ENCODE results near the gene MT1E.
"Not testable (repeated sequence)": the region's sequence is repeated elsewhere in the genome, so short reads cannot be mapped to it uniquely, and the experiment has no call there.

MT1E gene

GRCh38 chr16:56647641-56648431 lies 22.3 kb downstream of the MT1E start:
- DNase-seq, result no peak

DNA sequence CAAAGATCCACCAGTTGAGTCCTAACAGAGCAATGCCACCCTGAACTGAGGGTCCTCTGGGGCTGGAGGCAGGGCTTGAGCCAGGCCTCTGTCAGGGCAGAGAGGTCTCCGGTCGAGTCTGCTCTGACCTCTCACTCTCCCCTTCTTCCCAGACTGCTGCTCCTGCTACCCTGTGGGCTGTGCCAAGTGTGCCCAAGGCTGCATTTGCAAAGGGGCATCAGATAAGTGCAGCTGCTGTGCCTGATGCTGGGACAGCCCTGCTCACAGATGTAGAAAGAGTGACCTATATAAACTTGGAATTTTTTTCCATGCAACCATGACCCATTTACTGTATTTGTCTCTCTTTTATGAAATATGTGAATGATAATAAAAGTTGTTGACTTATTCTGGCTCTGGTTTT lies 23.7 kb downstream of the MT1E start:
- no peak for DNase-seq

DNA sequence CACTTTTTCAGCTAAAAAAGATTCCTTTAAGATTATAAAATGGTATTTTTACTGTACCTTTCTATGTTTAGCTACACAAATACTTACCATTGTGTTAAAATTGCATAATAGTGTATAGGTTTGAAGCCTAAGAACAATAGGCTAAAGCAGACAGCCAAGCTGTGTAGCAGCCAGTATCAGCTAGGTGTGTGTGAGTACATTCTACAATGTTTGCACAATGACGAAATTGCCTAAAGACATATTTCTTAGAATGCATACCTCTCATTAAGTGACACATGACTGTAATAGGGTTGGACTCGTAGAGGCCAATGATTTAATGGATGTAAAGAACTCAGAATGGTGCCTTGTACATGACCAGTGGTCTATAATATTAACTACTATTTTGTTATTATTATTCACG lies 24.2 kb downstream of the MT1E start:
- DNase-seq, result no peak

- DNase-seq, result no peak
Observed at GRCh38 chr16:56651586-56651985, 26.0 kb downstream of the MT1E start, which contains the start of gene MT1B. Gene MT1B (plus strand): TSS chr16:56651886. CDS start chr16:56651954, 68 bp downstream.

GRCh38 chr16:56652600-56652999 lies 27.0 kb downstream of the MT1E start:
- no peak for DNase-seq

GRCh38 chr16:56653218-56653617 lies 27.6 kb downstream of the MT1E start:
- DNase-seq, result no peak

GRCh38 chr16:56657555-56658326 lies 32.2 kb downstream of the MT1E start, which contains the start of gene MT1F:
Gene MT1F (plus strand): TSS chr16:56657959. CDS start chr16:56658059, 100 bp downstream.
- DNase-seq, result peak; percentile 50

DNA sequence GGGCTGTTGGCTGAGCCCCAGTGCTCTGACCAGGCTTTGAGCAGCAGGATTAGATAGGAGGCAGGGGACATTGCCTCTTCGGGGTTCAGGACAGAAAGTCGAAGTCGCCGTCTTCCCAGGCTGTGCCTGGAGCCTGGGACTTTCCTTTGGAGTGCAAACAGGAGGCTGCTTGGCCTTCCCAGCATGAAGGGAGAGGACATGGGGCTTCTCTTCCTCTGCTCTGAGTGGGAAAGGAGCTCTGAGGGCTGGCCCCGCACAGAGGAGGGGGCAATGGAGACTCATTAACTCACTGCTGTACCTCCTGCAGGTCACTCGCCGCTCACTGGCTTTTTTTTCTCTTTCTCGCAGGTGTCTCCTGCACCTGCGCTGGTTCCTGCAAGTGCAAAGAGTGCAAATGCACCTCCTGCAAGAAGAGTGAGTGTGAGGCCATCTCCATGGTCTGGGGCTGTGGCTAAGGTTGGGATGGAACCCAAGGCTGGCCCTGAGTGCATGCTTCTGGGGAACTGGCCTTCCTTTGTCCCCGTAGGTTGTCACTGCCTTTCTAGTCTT lies 32.8 kb downstream of the MT1E start:
- no peak for DNase-seq

- peak; percentile 41 for DNase-seq
Observed at GRCh38 chr16:56662357-56663354, 37.1 kb downstream of the MT1E start.

DNA sequence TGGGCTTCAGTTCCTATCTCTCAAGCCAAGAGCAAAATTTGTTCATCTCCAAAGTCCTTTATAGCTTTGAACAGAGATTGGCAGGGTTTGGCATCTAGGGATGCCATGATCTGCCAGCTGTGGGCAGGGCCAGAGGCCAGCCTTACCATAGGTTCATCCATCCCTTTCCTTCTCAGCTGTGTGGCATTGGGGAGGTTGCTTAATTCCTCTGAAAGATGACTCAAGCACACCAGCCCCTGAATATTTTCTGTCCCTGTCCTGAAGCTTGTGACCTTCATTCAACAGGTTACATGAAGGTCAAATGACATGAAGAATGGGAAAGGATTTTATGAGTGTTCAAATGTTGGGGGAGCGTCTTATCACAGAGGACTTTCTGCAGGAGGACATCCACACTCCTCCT lies 38.9 kb downstream of the MT1E start:
- DNase-seq, result no peak

DNA sequence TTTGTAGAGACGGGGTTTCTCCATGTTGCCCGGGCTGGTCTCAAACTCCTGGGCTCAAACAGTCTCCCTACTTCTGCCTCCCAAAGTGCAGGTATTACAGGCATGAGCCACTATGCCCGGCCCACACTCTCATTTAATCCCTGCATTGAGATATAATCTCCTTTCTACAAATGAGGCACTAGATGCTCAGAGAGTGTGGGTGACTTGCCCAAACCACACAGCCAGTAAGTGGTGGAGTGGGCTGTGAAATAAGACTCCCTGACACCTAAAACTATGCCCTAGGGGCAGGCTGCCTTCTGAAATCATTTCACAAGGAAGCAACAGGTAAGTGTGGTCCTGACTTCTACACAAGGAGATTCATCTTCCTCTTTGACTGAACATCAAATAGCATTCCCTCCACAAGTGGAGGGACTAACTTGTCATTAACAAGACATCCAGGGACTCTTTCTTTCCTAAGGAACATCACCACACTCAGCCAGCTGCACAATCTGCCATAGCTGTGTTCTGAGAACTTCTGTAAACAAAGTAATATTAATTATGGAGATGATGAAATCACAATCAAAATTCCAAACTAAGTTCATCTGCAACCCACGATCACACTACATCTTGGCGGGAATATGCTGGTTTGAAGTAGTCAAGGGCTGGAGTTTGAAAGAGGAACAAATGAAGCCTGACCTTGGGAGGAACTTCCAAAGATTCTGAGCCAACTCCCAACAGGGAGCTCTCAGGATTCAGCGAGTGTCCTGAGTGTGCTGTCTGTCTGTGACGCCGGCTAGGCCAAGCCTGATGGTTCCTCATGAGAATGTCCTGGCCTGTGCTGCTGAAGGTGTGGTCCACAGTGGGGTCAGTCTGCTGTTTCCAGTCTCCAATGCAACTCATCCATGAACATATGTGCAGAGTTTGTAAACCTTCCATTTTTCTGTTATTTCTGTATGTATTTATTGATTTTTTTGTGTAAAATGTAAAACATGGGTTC lies 40.0 kb downstream of the MT1E start:
- not testable (repeated sequence) for DNase-seq

DNA sequence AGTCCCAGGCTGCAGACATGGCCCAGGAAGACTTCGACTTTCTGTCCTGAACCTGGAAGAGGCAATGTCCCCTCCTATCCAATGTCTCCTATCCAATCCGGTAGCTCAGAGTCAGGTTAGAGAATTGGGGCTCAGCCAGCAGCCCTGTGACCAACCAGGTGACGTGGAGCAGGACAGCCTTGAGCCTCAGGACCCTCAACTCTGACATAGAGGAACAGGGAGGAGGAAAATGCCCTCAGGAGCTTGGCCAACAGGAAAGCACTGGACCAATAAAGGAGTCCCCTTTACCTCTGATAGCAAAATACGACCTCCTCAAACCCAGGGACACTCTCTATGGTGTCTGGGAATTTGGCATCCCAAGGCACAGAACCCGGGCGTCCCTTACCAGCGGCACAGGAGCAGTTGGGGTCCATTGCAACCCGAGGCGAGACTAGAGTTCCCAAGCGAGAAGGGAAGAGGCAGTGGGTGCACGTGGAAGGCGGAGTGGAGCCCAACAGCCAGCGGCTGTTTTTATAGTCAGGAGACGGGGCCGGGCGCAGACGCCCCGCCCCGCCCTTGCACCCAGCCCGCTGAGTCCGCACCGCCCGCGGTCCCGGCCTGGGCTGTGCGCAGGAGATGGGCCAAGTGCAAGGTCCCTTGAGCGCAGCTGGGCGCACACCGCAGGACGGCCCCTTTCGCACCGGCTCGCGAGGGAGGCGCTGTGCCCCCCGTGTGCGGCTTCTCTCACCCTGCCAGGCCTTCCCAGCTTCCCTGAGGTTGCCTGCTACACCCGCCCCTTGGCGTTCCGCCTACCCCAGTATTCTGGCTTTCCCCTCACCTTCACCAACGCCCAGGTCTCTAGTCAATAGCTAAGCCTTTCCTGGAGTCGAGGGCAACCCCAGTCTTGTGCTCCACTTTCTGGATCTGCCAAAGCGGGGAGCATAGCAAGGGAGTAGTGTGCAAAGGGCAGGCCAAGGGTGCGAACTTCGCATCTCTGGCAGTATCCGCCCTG lies 42.3 kb downstream of the MT1E start, which contains the start of gene MT1G:
TSS of gene MT1G (minus strand) at position 485 of the 991 bp plus-strand sequence. CDS start at position 413, 72 bp downstream.
- DNase-seq, result peak; percentile 50

- DNase-seq, result peak; percentile 36
Observed at GRCh38 chr16:56669005-56669839, 43.6 kb downstream of the MT1E start, which contains the start of gene MT1H. Gene MT1H (plus strand): TSS chr16:56669814. CDS start chr16:56669885, 71 bp downstream.

DNA sequence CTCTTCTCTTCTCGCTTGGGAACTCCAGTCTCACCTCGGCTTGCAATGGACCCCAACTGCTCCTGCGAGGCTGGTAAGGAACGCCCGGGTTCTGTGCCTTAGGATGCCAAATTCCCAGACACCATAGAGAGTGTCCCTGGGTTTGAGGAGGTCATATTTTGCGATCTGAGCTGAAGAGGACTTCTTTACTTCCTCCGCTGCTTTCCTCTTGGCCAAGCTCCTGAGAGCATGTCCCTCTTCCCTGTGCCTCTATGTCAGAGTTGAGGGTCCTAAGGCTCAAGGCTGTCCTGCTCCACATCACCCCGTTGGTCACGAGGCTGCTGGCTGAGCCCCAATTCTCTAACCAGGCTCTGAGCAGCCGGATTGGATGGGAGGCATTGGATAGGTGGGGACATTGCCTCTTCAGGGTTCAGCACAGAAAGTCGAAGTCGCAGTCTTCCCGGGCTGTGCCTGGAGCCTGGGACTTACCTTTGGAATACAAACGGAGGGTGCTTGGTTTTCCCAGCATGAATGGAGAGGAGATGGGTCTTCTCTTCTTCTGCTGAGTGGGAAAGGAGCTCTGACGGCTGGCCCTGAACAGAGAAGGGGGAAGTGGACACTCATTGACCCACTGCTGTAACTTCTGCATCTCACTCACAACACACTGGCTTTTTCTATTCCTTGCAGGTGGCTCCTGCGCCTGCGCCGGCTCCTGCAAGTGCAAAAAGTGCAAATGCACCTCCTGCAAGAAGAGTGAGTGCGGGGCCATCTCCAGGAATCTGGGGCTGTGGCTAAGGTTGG lies 44.4 kb downstream of the MT1E start:
- no peak for DNase-seq

DNA sequence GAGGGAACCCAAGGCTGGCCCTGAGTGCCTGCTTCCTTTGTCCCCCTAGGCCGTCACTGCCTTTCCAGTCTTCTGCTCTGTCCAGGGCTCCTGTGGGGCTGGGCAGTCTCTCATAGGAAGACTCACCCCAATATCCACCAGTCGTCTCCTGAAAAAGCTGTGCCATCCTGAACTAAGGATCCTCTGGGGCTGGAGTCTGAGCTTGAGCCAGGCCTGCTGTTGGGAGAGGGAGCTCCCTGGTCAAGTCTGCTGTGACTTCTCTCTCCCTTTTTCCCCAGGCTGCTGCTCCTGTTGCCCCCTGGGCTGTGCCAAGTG lies 45.0 kb downstream of the MT1E start:
- no peak for DNase-seq

DNA sequence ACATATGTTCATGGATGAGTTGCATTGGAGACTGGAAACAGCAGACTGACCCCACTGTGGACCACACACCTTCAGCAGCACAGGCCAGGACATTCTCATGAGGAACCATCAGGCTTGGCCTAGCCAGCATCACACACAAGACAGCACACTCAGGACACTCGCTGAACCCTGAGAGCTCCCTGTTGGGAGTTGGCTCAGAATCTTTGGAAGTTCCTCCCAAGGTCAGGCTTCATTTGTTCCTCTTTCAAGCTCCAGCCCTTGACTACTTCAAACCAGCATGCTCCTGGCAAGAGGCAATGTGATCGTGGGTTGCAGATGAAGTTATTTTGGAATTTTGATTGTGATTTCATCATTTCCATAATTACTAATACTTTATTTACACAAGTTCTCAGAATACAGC lies 46.1 kb downstream of the MT1E start:
- not testable (repeated sequence) for DNase-seq

DNA sequence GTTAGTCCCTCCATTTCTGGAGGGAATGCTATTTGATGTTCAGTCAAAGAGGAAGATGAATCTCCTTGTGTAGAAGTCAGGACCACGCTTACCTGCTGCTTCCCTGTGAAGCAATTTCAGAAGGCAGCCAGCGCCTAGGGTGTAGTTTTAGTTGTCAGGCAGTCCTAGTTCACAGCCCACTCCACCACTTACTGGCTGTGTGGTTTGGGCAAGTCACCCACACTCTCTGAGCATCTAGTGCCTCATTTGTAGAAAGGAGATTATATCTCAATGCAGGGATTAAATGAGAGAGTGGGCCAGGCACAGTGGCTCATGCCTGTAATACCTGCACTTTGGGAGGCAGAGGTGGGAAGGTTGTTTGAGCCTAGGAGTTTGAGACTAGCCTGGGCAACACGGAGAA lies 46.6 kb downstream of the MT1E start:
- DNase-seq, result not testable (repeated sequence)
